GM12878 (cell line): ENCODE data around the gene IL16. TPM values are rescaled to one million over a fixed set of nuclear protein-coding genes. Genes with fewer than 3 reads are reported as not detected.

Source experiments
- ATAC-seq: fragments of 200-7000 bp; cut with Tn5 transposase; 3 replicates; pipeline ENCODE4 v1.9.1; 2020; ENCODE audit warnings: mild to moderate bottlenecking, moderate library complexity
- BruUV-seq: library from RNA; stranded (reverse); fragments of 400-500 nt; replicated peaks from 2 replicates; lab custom pipeline; 2021; lab: Mats Ljungman, UMichigan
- CTCF ChIA-PET: fragments of 300-600 bp; sonication (Branson Sonifier 250); formaldehyde crosslinking; extraction: SDS; loops from one replicate; lab custom pipeline; 2021; ENCODE audit warnings: inconsistent platforms; lab: Yijun Ruan, JAX
- POLR2A ChIA-PET: fragments of 350-600 bp; formaldehyde crosslinking; extraction: SDS; loops from one replicate; lab custom pipeline; 2021; ENCODE audit warnings: inconsistent platforms; lab: Charles Lee
- RAD21 ChIA-PET: fragments of 300-600 bp; sonication (Branson Sonifier 250); formaldehyde crosslinking; loops from one replicate; lab custom pipeline; 2023; ENCODE audit warnings: antibody characterized with exemption; ENCODE audit not compliant: unreplicated experiment; lab: Charles Lee
- SMC1A ChIA-PET: fragments of 300-600 bp; sonication (Branson Sonifier 250); formaldehyde crosslinking; loops from one replicate; lab custom pipeline; 2023; ENCODE audit not compliant: unreplicated experiment, uncharacterized antibody; lab: Charles Lee
- DNase-seq: peaks from one replicate; pipeline ENCODE4 v3.0.0-alpha.2; 2011; ENCODE audit warnings: low read depth, low spot score
- FAIRE-seq: peaks from 3 replicates; lab custom pipeline; 2011; peaks lifted over from hg19 to GRCh38; lab: Jason Lieb, UNC
- H2AFZ ChIP-seq: 2 replicates; pipeline ENCODE4 v1.6.0; 2011; ENCODE audit warnings: low read depth, low read length, control low read depth; ENCODE audit not compliant: control insufficient read depth
- H3K27ac ChIP-seq: 2 replicates; pipeline ENCODE4 v1.5.1; 2011; ENCODE audit warnings: control low read depth; ENCODE audit not compliant: control insufficient read depth, insufficient read depth
- H3K27me3 ChIP-seq, 2 experiments: replicated peaks in 1 of 2; 2 replicates each; pipeline versions ENCODE4 v1.6.0 to v1.6.1; 2011; ENCODE audit warnings: low read length in 1 of 2; ENCODE audit not compliant: control insufficient read depth in 2 of 2, insufficient read depth in 2 of 2
- H3K36me3 ChIP-seq, 2 experiments: 2 replicates each; pipeline ENCODE4 v1.5.1; 2011; ENCODE audit warnings: low read length in 1 of 2; ENCODE audit not compliant: control insufficient read depth in 2 of 2, insufficient read depth in 2 of 2
- H3K4me1 ChIP-seq: 2 replicates; pipeline ENCODE4 v1.6.1; 2011; ENCODE audit warnings: mild to moderate bottlenecking, low read length, moderate library complexity, mixed read lengths; ENCODE audit not compliant: control insufficient read depth, insufficient read depth
- H3K4me2 ChIP-seq: 2 replicates; pipeline ENCODE4 v1.6.0; 2011; ENCODE audit warnings: control low read depth; ENCODE audit not compliant: control insufficient read depth, insufficient read depth
- H3K4me3 ChIP-seq: fragments of 200-600 bp; sonication (generic); 2 replicates; pipeline ENCODE4 v1.5.1; 2016
- H3K79me2 ChIP-seq: 2 replicates; pipeline ENCODE4 v1.6.0; 2011; ENCODE audit warnings: low read length; ENCODE audit not compliant: control insufficient read depth, insufficient read depth
- H3K9ac ChIP-seq: 2 replicates; pipeline ENCODE4 v1.8.0; 2011; ENCODE audit warnings: low read length, control low read depth, mixed read lengths; ENCODE audit not compliant: control insufficient read depth, insufficient read depth
- H3K9me3 ChIP-seq: replicated peaks from 3 replicates; pipeline ENCODE4 v1.5.1; 2011; ENCODE audit warnings: mild to moderate bottlenecking, low read length; ENCODE audit not compliant: control insufficient read depth, insufficient read depth
- H4K20me1 ChIP-seq: 2 replicates; pipeline ENCODE4 v1.6.0; 2011; ENCODE audit not compliant: control insufficient read depth, insufficient read depth
- ATF7 ChIP-seq: fragments of 450-650 bp; IDR thresholded peaks from 2 replicates; pipeline ENCODE4 v1.6.1; 2016; ENCODE audit warnings: low read depth, mild to moderate bottlenecking
- BACH1 ChIP-seq: fragments of 450-650 bp; IDR thresholded peaks from 2 replicates; pipeline ENCODE4 v1.6.1; 2017; ENCODE audit warnings: mild to moderate bottlenecking, borderline replicate concordance
- BHLHE40 ChIP-seq, 2 experiments: fragments of 450-650 bp in 1 of 2; IDR thresholded peaks; 2 replicates each; pipeline ENCODE4 v1.6.1; 2011 to 2017; ENCODE audit warnings: low read depth in 2 of 2, borderline replicate concordance in 1 of 2, improper control_type of control experiment in 1 of 2, low read length in 1 of 2, mild to moderate bottlenecking in 1 of 2
- HDAC6 ChIP-seq: fragments of 200-600 bp; sonication (generic); IDR thresholded peaks from one replicate; pipeline ENCODE4 v1.8.0; 2017; ENCODE audit warnings: antibody characterized with exemption; ENCODE audit not compliant: unreplicated experiment
- KLF5 ChIP-seq: fragments of 450-650 bp; IDR thresholded peaks from 2 replicates; pipeline ENCODE4 v1.6.1; 2014; ENCODE audit warnings: mild to moderate bottlenecking; ENCODE audit not compliant: partially characterized antibody
- NR2F1 ChIP-seq: fragments of 450-650 bp; conservative IDR thresholded peaks from 2 replicates; pipeline ENCODE4 v1.6.1; 2017; ENCODE audit warnings: mild to moderate bottlenecking
- ZBED1 ChIP-seq: IDR thresholded peaks from 2 replicates; pipeline ENCODE4 v1.6.1; 2016; ENCODE audit warnings: borderline replicate concordance
- WGBS: methylation state at CpG from one replicate; pipeline ENCODE4 v1.1.6; 2016; ENCODE audit warnings: low lambda C conversion rate; ENCODE audit not compliant: insufficient replicate concordance, insufficient coverage; ENCODE audit errors: missing lambda C conversion rate; 5-methylcytosine and 5-hydroxymethylcytosine counted together
- in situ Hi-C: fragments of 300-500 bp; cut with MboI; formaldehyde crosslinking; loops from 9 replicates; pipeline ENCODE4 v1.14.3; 2018; ENCODE audit warnings: mixed read lengths
- intact Hi-C: fragments of 100-400 bp; cut with micrococcal nuclease; formaldehyde crosslinking; loops from one replicate; pipeline ENCODE4 v1.14.2; 2022; ENCODE audit not compliant: unreplicated experiment
- polyA plus RNA-seq, 11 experiments: library from polyadenylated mRNA; depleted of rRNA in 4 of 11; unstranded in 6 of 11; stranded (reverse) in 5 of 11; fragments of >200 nt; fragmentation: Nextera tagmentation in 4 of 11; fragmentation: Illumina TruSeq in 1 of 11; extraction: Ambion mirVana in 4 of 11; extraction: Trizol in 1 of 11; gene quantifications; 1 replicate in 1 of 11; 2 replicates in 10 of 11; pipeline versions ENCODE4 v1.2.1 to v1.2.3, GENCODE V29; 2011 to 2016; ENCODE audit warnings: inconsistent platforms in 2 of 11, missing spikeins in 2 of 11, low read depth in 1 of 11
- total RNA-seq, 4 experiments: library from RNA; depleted of rRNA in 3 of 4; stranded (reverse); fragments of >200 nt in 3 of 4; fragmentation: Illumina TruSeq in 1 of 4; extraction: Trizol in 1 of 4; gene quantifications; 2 replicates each; pipeline versions ENCODE4 v1.2.1 to v1.2.3, GENCODE V29; 2013 to 2021

The IL16 gene
- total and polyA plus RNA-seq, 10 of the 15 experiments (the other 5 are each of a cell fraction or from before 2014, with no cell fraction given), result 21.7 to 206 (median 44.5) TPM

- no TSS peak for BruUV-seq
- ChIA-PET POLR2A (interaction anchor here (0.8 to 5.3 kb wide), 7 partner anchors 9 to 37 kb away, joined by 3 to 103 read pairs (median 3); partner anchors contain the start of gene STARD5), CTCF (interaction anchor here (0.8 to 4.6 kb wide), 11 partner anchors 11 to 96 kb away, joined by 3 to 22 read pairs (median 4); no protein-coding TSS in a partner anchor), RAD21 (interaction anchor here (1.1 to 8.4 kb wide), 9 partner anchors 10 to 46 kb away, joined by 3 to 83 read pairs (median 9); partner anchors contain the start of gene STARD5), SMC1A (interaction anchor here (1.1 to 9.6 kb wide), 10 partner anchors 10 to 47 kb away, joined by 3 to 109 read pairs (median 9); partner anchors contain the start of gene STARD5)
- H3K4me3 ChIP-seq, result no peak overlapping the region
- DNase-seq, result no peak
- H3K27ac ChIP-seq, result no peak overlapping the region
- peaks cover 13% of the 10 kb centered on the region for H3K79me2 ChIP-seq
- no peaks in the 10 kb centered on the region for H3K27me3 ChIP-seq
- H3K36me3 ChIP-seq, result no peaks in the 10 kb centered on the region
- H3K9ac ChIP-seq, result no peak overlapping the region
- H3K9me3 ChIP-seq, result no peaks in the 10 kb centered on the region; the same call in 2 of the 3 replicates
- no peak for FAIRE-seq
- H4K20me1 ChIP-seq, result no peaks in the 10 kb centered on the region
- H2AFZ ChIP-seq, result no peak overlapping the region
- in situ Hi-C loops, result loop anchor here (10.0 to 25.0 kb wide), 6 partner anchors 295 to 1922 kb away; partner anchors contain the start of genes HDGFL3, MEX3B and RPS17
- intact Hi-C loops, result loop anchor here (5.0 to 10.0 kb wide), 2 partner anchors 268 to 755 kb away; partner anchors contain the start of gene MEX3B
- WGBS, result 98% methylated on average over 4 of the region's 4 CpGs
- peaks cover 55% of the 10 kb centered on the region for H3K4me1 ChIP-seq
- peak; percentile 66 for TF ChIP-seq ATF7
- TF ChIP-seq KLF5, result no peak
- TF ChIP-seq BHLHE40 (IDR thresholded peaks at IDR 0.05; ENCODE audit: borderline replicate concordance in 1 of 2, low read depth in 2 of 2, low read length in 1 of 2), result no peak
- no peak for TF ChIP-seq HDAC6
- no peak for TF ChIP-seq NR2F1
- TF ChIP-seq BACH1, result no peak
- no peak for TF ChIP-seq ZBED1
- H3K4me2 ChIP-seq, result no peak overlapping the region
- ATAC-seq, result no peak
These were observed 93.2 kb downstream of the IL16 start for GRCh38 chr15:81289910-81290309.
